DND-41 (cell line): ENCODE results near the gene PRTN3.

Source experiments
- ATAC-seq: fragments of 200-7000 bp; cut with Tn5 transposase; 3 replicates; pipeline ENCODE4 v1.9.1; 2021; ENCODE audit warnings: low read depth; ENCODE audit not compliant: insufficient read depth
- DNase-seq: peaks from one replicate; pipeline ENCODE4 v3.0.0-alpha.2; 2020
- H2AFZ ChIP-seq: 2 replicates; pipeline ENCODE4 v1.6.0; 2012; ENCODE audit warnings: low read depth, low read length
- H3K27ac ChIP-seq: 2 replicates; pipeline ENCODE4 v1.5.1; 2012; ENCODE audit warnings: low read length, inconsistent platforms
- H3K27me3 ChIP-seq: fragments of 200-600 bp; sonication (generic); 2 replicates; pipeline ENCODE4 v1.6.0; 2012; ENCODE audit warnings: low read length, mild to moderate bottlenecking, inconsistent platforms; ENCODE audit not compliant: insufficient read depth, poor library complexity
- H3K36me3 ChIP-seq: 2 replicates; pipeline ENCODE4 v1.5.1; 2012; ENCODE audit warnings: low read length, inconsistent platforms; ENCODE audit not compliant: insufficient read depth
- H3K4me1 ChIP-seq: 2 replicates; pipeline ENCODE4 v1.5.1; 2012; ENCODE audit warnings: mild to moderate bottlenecking, low read length; ENCODE audit not compliant: insufficient read depth
- H3K4me2 ChIP-seq: 2 replicates; pipeline ENCODE4 v1.6.0; 2012; ENCODE audit warnings: mild to moderate bottlenecking, moderate library complexity, low read length, inconsistent platforms; ENCODE audit not compliant: insufficient read depth
- H3K4me3 ChIP-seq, 2 experiments: fragments of 200-600 bp in 1 of 2; shearing (Covaris generic) in 1 of 2; 2 replicates each; pipeline ENCODE4 v1.5.1; 2012 to 2016; ENCODE audit warnings: inconsistent platforms in 2 of 2, low read length in 2 of 2, mild to moderate bottlenecking in 2 of 2, low read depth in 1 of 2, moderate library complexity in 1 of 2
- H3K79me2 ChIP-seq: 2 replicates; pipeline ENCODE4 v1.6.0; 2012; ENCODE audit warnings: low read length, inconsistent platforms; ENCODE audit not compliant: insufficient read depth
- H3K9ac ChIP-seq: 2 replicates; pipeline ENCODE4 v1.6.0; 2012; ENCODE audit warnings: low read depth, mild to moderate bottlenecking, inconsistent platforms, low read length, moderate library complexity
- H3K9me3 ChIP-seq: 2 replicates; pipeline ENCODE4 v1.5.1; 2012; ENCODE audit warnings: low read length, moderate library complexity, mild to moderate bottlenecking, inconsistent platforms; ENCODE audit not compliant: insufficient read depth, severe bottlenecking
- H4K20me1 ChIP-seq: 2 replicates; pipeline ENCODE4 v1.6.0; 2012; ENCODE audit warnings: low read length; ENCODE audit not compliant: insufficient read depth
- CTCF ChIP-seq: IDR thresholded peaks from 2 replicates; pipeline ENCODE4 v1.5.1; 2012; ENCODE audit warnings: borderline replicate concordance, low read length, moderate library complexity, mild to moderate bottlenecking; ENCODE audit not compliant: poor library complexity, severe bottlenecking; ENCODE audit errors: extremely low read depth
- EZH2 ChIP-seq: IDR thresholded peaks from 3 replicates; pipeline ENCODE4 v1.6.1; 2012; ENCODE audit warnings: borderline replicate concordance, low read depth, mild to moderate bottlenecking, moderate library complexity, low read length, inconsistent platforms; ENCODE audit not compliant: severe bottlenecking

PRTN3 gene

GRCh38 chr19:801030-801860 lies 39.6 kb upstream of the PRTN3 start:
- H3K9ac ChIP-seq = peak overlapping the region; percentile 98; the same call in 1 of the 2 replicates
- H3K27me3 ChIP-seq = no peaks in the 10 kb centered on the region
- H3K27ac ChIP-seq = no peak overlapping the region; the same call in 1 of the 2 replicates
- no peak overlapping the region for H2AFZ ChIP-seq
- H3K4me1 ChIP-seq = peaks cover 44% of the 10 kb centered on the region
- H4K20me1 ChIP-seq = peaks cover 83% of the 10 kb centered on the region
- ATAC-seq (no peak), DNase-seq (no peak)
- H3K4me3 ChIP-seq = peak overlapping the region in 1 of 2 experiments; percentile 97; a peak in 2 of 4 replicates
- H3K4me2 ChIP-seq = peak overlapping the region; percentile 76
- no peaks in the 10 kb centered on the region for H3K9me3 ChIP-seq
- H3K36me3 ChIP-seq = peaks cover 83% of the 10 kb centered on the region
- TF ChIP-seq EZH2 (no peak), CTCF (no peak)
- H3K79me2 ChIP-seq = peaks cover 95% of the 10 kb centered on the region

GRCh38 chr19:801861-802497 lies 38.8 kb upstream of the PRTN3 start:
- peak overlapping the region; percentile 76; the same call in 1 of the 2 replicates for H3K4me2 ChIP-seq
- no peaks in the 10 kb centered on the region for H3K9me3 ChIP-seq
- ATAC-seq (no peak), DNase-seq (no peak)
- H3K27me3 ChIP-seq = no peaks in the 10 kb centered on the region
- H3K79me2 ChIP-seq = peaks cover 97% of the 10 kb centered on the region
- H2AFZ ChIP-seq = no peak overlapping the region
- TF ChIP-seq CTCF (no peak), EZH2 (no peak)
- H4K20me1 ChIP-seq = peaks cover 91% of the 10 kb centered on the region
- no peak overlapping the region; the same call in 1 of the 2 replicates for H3K27ac ChIP-seq
- H3K4me3 ChIP-seq = 0 out of 4 replicates have a peak overlapping the region, but pooled peaks of 1 of the 2 experiments have one; percentile 11
- H3K9ac ChIP-seq = peak overlapping the region; percentile 98; the same call in 1 of the 2 replicates
- H3K4me1 ChIP-seq = peaks cover 40% of the 10 kb centered on the region
- peaks cover 91% of the 10 kb centered on the region for H3K36me3 ChIP-seq

- peak overlapping the region; percentile 76; the same call in 1 of the 2 replicates for H3K4me2 ChIP-seq
- no peak overlapping the region for H3K4me3 ChIP-seq
- TF ChIP-seq EZH2 = no peak
- TF ChIP-seq CTCF = no peak
- no peak overlapping the region for H3K27ac ChIP-seq
- 0 out of 2 replicates have a peak overlapping the region, but pooled peaks have one; percentile 98 for H3K9ac ChIP-seq
- no peak overlapping the region for H2AFZ ChIP-seq
- no peaks in the 10 kb centered on the region for H3K9me3 ChIP-seq
- H3K4me1 ChIP-seq = peaks cover 40% of the 10 kb centered on the region
- ATAC-seq = no peak
- H3K36me3 ChIP-seq = peaks cover 97% of the 10 kb centered on the region
- H3K79me2 ChIP-seq = peaks cover 100% of the 10 kb centered on the region
- peaks cover 97% of the 10 kb centered on the region for H4K20me1 ChIP-seq
- no peak for DNase-seq
- H3K27me3 ChIP-seq = no peaks in the 10 kb centered on the region
Observed at GRCh38 chr19:802498-803098, 38.2 kb upstream of the PRTN3 start.
